Measurements from ENCODE around the gene RO60.
A peak's percentile ranks its signal among the peaks of the same experiment; 100 is the strongest.

Gene RO60

DNA sequence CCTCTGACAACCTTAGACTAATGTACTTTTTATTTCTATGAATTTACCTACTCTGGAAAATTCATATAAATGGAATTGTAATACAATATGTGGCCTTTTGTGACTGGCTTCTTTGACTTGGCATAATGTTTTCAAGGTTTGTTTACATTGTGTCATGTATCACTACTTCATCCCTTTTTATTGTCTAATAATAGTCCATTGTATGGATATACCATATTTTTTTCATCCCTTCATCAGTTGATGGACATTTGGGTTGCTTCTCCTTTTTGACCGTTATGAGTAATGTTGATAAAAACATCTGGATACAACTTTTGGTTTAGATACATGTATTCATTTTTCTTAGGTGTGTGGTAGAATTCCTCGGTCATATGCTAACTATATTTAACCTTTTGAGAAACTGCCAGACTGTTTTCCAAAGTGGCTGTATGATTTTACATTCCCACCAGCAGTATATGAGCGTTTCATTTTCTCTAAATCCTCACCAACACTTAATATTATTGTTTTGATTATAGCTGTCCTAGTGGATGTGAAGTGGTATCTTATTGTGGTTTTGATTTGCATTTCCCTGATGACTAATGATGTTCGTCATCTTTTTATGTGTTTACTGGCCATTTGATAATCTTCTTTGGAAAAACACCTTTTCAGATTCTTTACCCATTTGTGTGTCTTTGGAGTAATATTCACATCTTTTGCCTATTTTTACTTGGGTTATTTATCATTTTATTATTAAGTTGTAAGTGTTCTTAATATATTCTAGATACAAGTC, 3.5 kb downstream of the RO60 start:
- no peak for DNase-seq

GRCh38 chr1:193065954-193066353, 6.5 kb downstream of the RO60 start:
- no peak for DNase-seq

GRCh38 chr1:193066606-193067005, 7.2 kb downstream of the RO60 start:
- DNase-seq: no peak

DNA sequence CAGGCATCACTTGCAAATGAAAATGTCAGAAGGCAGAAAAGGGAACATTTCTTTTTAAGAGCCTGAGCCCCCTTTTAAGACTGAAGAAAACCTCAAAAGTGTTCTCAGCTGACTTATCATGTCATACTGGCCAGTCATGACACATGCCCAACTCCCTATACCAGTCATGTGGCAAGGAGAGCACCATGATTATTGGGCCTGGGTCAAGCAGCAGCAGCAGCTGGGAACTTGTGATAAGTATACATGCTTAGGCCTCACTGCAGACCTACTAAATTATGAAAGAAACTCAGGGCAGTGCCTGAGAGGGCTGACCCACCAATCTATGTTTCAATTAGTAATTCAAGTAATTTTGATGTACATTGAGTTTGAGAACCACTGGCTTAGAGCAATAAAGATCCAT, 8.6 kb downstream of the RO60 start:
- DNase-seq: no peak

GRCh38 chr1:193069748-193070385, 10.5 kb downstream of the RO60 start:
- no peak for DNase-seq

DNA sequence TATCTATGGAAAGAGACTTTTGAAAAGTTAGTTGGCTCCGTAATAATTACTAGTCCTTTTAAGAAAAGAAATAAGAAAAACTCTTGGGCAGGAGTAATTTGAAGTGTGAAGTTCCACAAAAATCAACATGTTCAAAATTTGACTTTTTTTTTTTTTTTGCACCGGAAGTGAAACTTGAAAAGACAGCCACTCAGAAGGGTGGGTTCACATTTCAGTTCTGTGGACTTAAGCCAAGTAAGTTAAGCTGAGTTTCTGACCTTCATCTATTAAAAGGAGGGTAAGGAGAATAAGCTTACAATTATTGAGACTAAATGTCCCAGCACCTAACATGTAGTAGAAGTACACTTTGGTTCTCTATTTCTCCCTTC, 11.0 kb downstream of the RO60 start:
- no peak for DNase-seq

GRCh38 chr1:193070942-193071341, 11.5 kb downstream of the RO60 start:
- DNase-seq: no peak

DNA sequence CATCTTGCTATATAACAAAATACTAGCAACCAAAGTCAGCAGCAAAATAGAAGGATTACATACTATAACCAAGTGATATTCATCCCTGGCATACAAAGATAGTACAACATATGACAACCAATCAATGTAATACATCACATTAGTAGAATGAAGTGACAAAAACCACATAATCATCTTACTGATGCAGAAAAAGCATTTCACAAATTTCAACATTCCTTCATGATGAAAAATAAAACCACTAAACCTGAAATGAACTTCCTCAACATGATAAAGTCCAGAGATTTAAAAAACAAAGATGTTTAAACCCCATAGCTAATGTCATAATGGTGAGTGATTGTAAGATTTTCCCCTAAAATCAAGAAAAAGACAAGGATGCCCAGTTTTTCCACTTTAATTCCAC, 18.6 kb downstream of the RO60 start:
- DNase-seq: no peak

DNA sequence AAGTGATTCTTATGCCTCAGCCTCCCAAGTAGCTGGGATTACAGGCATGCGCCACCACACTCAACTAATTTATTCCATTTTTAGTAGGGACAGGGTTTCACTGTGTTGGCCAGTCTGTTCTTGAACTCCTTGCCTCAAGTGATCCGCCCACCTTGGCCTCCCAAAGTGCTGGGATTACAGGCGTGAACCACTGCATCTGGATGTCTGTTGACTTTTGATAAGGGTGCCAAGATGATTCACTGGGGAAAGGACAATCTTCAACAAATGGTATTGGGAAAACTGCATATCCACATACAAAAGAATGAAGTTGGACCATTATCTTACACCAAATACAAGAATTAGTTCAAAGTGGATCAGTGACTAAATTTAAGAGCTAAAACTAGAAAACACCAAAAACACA, 19.8 kb downstream of the RO60 start:
- no peak for DNase-seq

- no peak for DNase-seq
Observed at GRCh38 chr1:193083365-193084088, 24.1 kb downstream of the RO60 start.

DNA sequence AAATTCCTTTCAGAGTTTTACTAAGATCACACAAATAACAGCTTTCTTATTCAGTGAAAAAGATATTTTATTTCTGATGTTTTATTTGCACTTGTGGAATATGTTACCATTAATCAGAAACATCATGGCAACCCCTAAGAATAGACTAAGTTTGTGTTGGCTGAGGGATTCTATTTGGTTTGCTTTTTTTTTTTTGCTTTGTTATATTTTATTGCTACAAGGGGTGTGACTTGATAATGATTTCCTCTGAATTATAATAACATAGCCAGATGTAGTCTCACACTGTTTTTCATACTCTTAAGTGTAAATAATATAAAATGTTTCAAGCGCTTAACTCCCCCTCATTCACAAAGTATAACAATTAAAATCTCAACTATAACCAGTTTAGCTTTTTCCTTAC, 25.9 kb downstream of the RO60 start:
- DNase-seq: no peak

- no peak for DNase-seq
Observed at GRCh38 chr1:193086342-193086741, 26.9 kb downstream of the RO60 start.

GRCh38 chr1:193087893-193088292, 28.5 kb downstream of the RO60 start:
- DNase-seq: no peak

DNA sequence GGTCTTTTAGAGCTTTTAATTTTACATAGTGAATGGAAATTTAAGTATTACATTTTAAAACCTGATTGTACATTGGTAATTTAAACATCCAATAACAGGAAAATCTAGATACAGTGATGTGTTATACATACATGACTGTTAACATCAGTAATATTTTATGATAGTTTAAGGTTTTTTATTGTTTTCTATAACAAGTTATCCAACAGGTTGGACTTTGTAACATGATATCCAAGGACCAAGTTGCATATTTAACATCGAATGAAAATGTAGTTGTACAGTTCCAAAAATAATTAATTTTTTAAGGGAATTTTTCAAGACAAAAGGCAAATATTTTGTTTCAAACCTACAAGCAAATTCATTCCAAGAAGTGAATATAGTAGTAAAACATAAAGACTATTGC, 31.5 kb downstream of the RO60 start:
- no peak for DNase-seq

- DNase-seq: no peak
Observed at GRCh38 chr1:193094112-193094511, 34.7 kb downstream of the RO60 start.

DNA sequence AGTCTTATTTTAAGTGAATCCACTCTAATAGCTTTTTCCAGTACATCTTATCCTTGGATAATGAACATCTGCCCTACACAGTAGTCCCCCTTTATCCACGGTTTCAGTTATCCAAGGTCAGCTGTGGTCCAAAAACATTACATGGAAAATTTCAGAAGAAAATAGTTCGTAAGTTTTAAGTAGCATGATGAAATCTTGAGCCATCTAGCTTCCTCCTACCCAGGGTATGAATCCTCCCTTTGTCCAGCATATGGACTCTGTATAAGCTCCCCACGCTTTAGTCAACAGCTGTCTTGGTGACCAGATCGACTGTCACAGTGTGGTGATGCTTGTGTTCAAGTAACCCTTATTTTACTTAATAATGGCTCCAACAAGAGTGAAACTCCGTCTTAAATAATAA, 43.2 kb downstream of the RO60 start:
- DNase-seq: no peak

DNA sequence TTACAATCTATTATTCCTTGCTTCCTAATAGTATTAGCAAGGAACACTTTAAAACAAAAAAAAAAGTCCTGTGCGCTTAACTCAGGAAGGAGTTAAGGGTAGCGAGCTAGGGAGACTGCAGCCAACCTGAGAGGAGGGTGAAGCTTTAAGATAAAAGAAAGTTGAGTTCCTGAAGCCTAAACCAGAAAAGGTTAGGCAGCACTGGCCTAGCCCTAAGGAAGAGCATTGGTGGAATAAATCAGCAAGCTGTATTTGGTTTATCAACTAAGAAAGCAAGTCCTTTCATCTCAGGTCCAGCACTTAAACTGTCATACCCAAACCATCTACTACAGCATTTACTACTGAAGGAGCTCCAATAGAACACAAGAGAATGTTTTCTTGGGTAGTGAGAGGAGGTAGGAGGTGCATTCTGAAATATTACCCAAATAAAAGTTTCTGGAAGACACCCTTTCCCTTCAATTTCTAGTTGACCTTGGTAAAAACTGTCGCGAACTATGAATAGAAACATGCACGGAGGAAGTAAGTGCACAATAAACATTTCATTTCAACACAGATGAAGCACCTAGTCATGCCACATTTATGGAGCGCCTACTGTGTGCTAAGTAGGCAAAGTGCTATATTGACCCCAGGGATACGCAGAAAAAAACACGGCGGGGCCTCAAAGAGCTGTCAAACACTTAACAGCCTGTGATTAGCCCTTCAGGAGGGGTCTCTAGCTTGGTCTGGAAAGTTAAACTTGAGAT, 44.5 kb downstream of the RO60 start:
- DNase-seq: no peak

DNA sequence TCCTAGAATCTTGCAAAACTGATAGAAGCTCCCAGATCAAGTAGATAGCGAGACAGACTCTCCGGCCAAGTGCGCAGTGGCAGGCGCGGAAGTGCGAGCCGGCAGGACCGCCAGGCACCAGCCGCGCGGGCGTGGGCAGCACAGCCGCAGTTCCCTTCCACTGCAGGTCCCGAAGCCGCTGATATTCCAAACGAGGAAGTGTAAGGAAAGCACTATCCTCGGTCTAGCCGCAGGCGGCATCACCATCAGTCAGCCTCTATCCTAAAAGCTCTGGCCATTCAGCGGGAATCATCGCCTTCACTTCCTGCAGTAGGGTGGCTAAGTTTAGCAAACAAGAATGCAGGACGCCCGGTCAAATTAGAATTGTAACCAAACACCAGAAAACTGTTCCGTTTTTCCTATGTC, 45.1 kb downstream of the RO60 start:
- DNase-seq: peak; percentile 34

DNA sequence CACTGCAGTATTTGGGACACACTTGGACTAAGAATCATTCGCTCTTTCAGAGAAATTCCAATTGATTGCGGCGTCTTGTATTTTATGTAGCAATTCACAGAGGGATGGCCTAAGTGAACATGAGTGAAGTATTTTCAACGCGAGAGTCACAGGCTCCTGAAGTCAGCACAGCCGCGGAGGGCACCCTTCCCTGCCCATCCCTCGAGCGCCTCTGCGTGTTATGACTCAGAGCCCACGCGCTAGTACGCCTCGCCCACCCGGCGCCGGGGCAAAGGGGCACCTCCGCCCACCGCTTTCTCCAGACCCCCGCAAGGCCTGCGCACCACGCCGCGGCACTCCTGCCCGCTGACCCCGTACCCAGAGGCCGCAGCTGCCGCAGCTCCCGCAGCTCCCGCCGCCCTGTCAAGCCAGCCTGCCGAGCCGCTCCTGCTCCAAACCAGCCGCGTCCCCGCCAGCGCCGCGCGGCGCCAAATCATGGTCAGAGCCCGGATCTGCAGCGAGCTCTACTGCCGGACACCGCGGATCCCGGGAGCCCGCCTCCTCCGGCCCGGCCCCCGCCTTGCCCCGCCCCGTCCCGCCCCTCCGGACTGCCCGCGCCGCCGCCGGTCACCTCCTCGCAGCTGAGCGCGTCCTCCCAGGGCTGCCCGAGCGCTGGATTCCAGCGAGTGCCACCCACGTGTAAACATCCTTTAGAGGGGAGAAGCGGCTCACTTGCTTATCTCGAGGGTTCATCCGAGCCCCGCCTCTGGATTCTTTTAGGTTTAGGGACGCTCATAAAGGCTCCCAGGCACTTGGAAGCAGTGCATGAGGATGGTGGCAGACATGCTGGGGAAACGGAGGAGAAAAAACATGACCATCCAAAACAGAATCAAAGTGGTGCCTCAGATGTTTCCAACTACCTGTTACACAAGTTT, 45.8 kb downstream of the RO60 start, which contains the start of gene GLRX2:
Gene GLRX2, minus strand, starts transcription at position 508 of the 914 bp plus-strand sequence. Its CDS starts 32 bp downstream, at position 476.
- peak; percentile 94 for DNase-seq

GRCh38 chr1:193105821-193106177, 46.4 kb downstream of the RO60 start:
- no peak for DNase-seq

GRCh38 chr1:193108471-193108870, 49.1 kb downstream of the RO60 start:
- no peak for DNase-seq

Measured in femur (tissue), 1 donor.